GM23248 (cell line): ENCODE measurements around the gene TNFSF13. TPM values are rescaled to one million over a fixed set of nuclear protein-coding genes. Genes with fewer than 3 reads are reported as not detected.

Source experiments
- DNase-seq: peaks from one replicate; pipeline ENCODE4 v3.0.0-alpha.2; 2015
- H2AFZ ChIP-seq: fragments of 200-600 bp; sonication (generic); 2 replicates; pipeline ENCODE4 v1.6.1; 2016; ENCODE audit warnings: antibody characterized with exemption
- H3F3A ChIP-seq: fragments of 200-600 bp; sonication (generic); 2 replicates; pipeline ENCODE4 v1.6.1; 2016; ENCODE audit warnings: mild to moderate bottlenecking, antibody characterized with exemption, mixed run types; ENCODE audit not compliant: insufficient read depth
- H3K27ac ChIP-seq: fragments of 200-600 bp; sonication (generic); 2 replicates; pipeline ENCODE4 v1.5.1; 2016; ENCODE audit warnings: mild to moderate bottlenecking
- H3K27me3 ChIP-seq: fragments of 200-600 bp; sonication (generic); replicated peaks from 2 replicates; pipeline ENCODE4 v1.6.1; 2016; ENCODE audit warnings: mild to moderate bottlenecking; ENCODE audit not compliant: insufficient read depth
- H3K36me3 ChIP-seq: fragments of 200-600 bp; sonication (generic); 2 replicates; pipeline ENCODE4 v1.6.1; 2016; ENCODE audit warnings: low read depth, mild to moderate bottlenecking
- H3K4me1 ChIP-seq: fragments of 200-600 bp; sonication (generic); 2 replicates; pipeline ENCODE4 v1.6.1; 2016; ENCODE audit warnings: mild to moderate bottlenecking; ENCODE audit not compliant: insufficient read depth
- H3K4me2 ChIP-seq: fragments of 200-600 bp; sonication (generic); one replicate; pipeline ENCODE4 v1.6.1; 2016; ENCODE audit warnings: mild to moderate bottlenecking; ENCODE audit not compliant: unreplicated experiment
- H3K4me3 ChIP-seq: fragments of 200-600 bp; sonication (generic); 2 replicates; pipeline ENCODE4 v1.5.1; 2016; ENCODE audit warnings: mild to moderate bottlenecking
- H3K79me2 ChIP-seq: fragments of 200-600 bp; sonication (generic); 2 replicates; pipeline ENCODE4 v1.6.1; 2016; ENCODE audit warnings: mild to moderate bottlenecking; ENCODE audit not compliant: insufficient read depth
- H3K9ac ChIP-seq: fragments of 200-600 bp; sonication (generic); 2 replicates; pipeline ENCODE4 v1.6.1; 2016; ENCODE audit warnings: mild to moderate bottlenecking
- H3K9me2 ChIP-seq: fragments of 200-600 bp; sonication (generic); 2 replicates; pipeline ENCODE4 v1.6.1; 2016; ENCODE audit warnings: mixed run types, mild to moderate bottlenecking, moderate library complexity; ENCODE audit not compliant: insufficient read depth
- H3K9me3 ChIP-seq: fragments of 200-600 bp; sonication (generic); one replicate; pipeline ENCODE4 v1.6.1; 2017; ENCODE audit warnings: low read depth
- H4K20me1 ChIP-seq: fragments of 200-600 bp; sonication (generic); 2 replicates; pipeline ENCODE4 v1.6.0; 2016; ENCODE audit not compliant: insufficient read depth
- EZH2 ChIP-seq: fragments of 200-600 bp; sonication (generic); IDR thresholded peaks from 2 replicates; pipeline ENCODE4 v1.6.1; 2018; ENCODE audit warnings: antibody characterized with exemption, mild to moderate bottlenecking; ENCODE audit not compliant: insufficient read depth, poor library complexity, severe bottlenecking
- EZH2phosphoT487 ChIP-seq: fragments of 200-600 bp; sonication (generic); IDR thresholded peaks from 2 replicates; pipeline ENCODE4 v1.6.1; 2018; ENCODE audit warnings: antibody characterized with exemption, moderate library complexity, mild to moderate bottlenecking, low read depth; ENCODE audit not compliant: insufficient read depth
- WGBS, 2 experiments: methylation state at CpG; one replicate each; pipeline ENCODE4 v1.1.6; 2015 to 2017; ENCODE audit warnings: low lambda C conversion rate in 2 of 2, low coverage in 1 of 2; ENCODE audit errors: missing lambda C conversion rate in 2 of 2; 5-methylcytosine and 5-hydroxymethylcytosine counted together
- in situ Hi-C: fragments of 300-500 bp; cut with MboI; formaldehyde crosslinking; loops from 2 replicates; pipeline ENCODE4 v1.15.0; 2020
- polyA plus RNA-seq: library from polyadenylated mRNA; unstranded; fragments of >200 nt; fragmentation: Nextera tagmentation; extraction: Ambion mirVana; gene quantifications from 2 replicates; pipeline ENCODE4 v1.2.1, GENCODE V29; 2016
- total RNA-seq: library from RNA; depleted of rRNA; stranded (reverse); fragments of >200 nt; shearing (Covaris generic); gene quantifications from 2 replicates; pipeline ENCODE4 v1.2.3, GENCODE V29; 2014

TNFSF13 gene
- total and polyA plus RNA-seq, 2 experiments from 2014 or later: 1.4 TPM; not detected in 1

GRCh38 chr17:7549401-7550055 is 9.0 kb upstream of the TNFSF13 start:
- in situ Hi-C loops: no loop called here

DNA sequence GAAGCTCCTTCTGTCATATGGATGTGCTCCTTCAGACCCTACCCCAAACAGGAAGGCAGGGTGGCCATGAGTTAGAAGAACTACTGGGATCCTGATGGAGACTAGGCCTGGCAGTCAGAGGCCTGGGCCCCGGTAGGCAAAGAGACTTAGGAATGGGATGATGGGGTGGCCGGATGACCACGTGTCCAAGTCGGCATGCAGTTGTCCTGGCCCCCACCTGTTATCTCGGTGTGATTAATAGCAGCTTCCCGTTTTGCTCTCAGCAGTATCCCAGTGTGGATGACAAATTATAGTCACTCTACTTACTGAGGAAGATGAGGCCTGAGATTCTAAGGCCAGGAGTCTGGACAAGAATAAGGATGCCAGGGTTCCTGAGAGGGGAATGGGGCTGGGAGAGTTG is 8.2 kb upstream of the TNFSF13 start:
- Histone ChIP-seq H3F3A (0 out of 2 replicates have a peak, but pooled peaks cover 5% of the 10 kb centered on the region), H3K79me2 (no peaks in the 10 kb centered on the region), H3K27ac (no peak overlapping the region), H4K20me1 (no peaks in the 10 kb centered on the region), H3K27me3 (no peaks in the 10 kb centered on the region), H3K4me3 (no peak overlapping the region), H3K4me2 (no peak overlapping the region), H3K36me3 (no peaks in the 10 kb centered on the region), H3K9ac (no peak overlapping the region), H3K9me3 (no peaks in the 10 kb centered on the region), H2AFZ (no peak overlapping the region), H3K4me1 (no peaks in the 10 kb centered on the region), H3K9me2 (no peaks in the 10 kb centered on the region)
- 66 to 80% methylated on average over 6 of the region's 6 CpGs for WGBS, 2 experiments
- TF ChIP-seq EZH2 (no peak), EZH2phosphoT487 (no peak)
- in situ Hi-C loops: no loop called here
- DNase-seq: no peak

More at GRCh38 chr17:7549401-7550055, 9.0 kb upstream of the TNFSF13 start:
- DNase-seq: peak; percentile 52
- H3K27ac ChIP-seq: no peak overlapping the region
- H3K4me3 ChIP-seq: peak overlapping the region; percentile 79
- H3K4me1 ChIP-seq: no peaks in the 10 kb centered on the region
- no peaks in the 10 kb centered on the region for H3K79me2 ChIP-seq
- no peak for TF ChIP-seq EZH2
- no peak for TF ChIP-seq EZH2phosphoT487
- peak overlapping the region; percentile 76 for H3K4me2 ChIP-seq
- no peaks in the 10 kb centered on the region for H3K36me3 ChIP-seq
- 0 out of 2 replicates have a peak, but pooled peaks cover 5% of the 10 kb centered on the region for H3F3A ChIP-seq
- H3K9me3 ChIP-seq: no peaks in the 10 kb centered on the region
- H4K20me1 ChIP-seq: no peaks in the 10 kb centered on the region
- 25 to 26% methylated on average over 20 of the region's 20 CpGs for WGBS, 2 experiments
- H2AFZ ChIP-seq: peak overlapping the region; percentile 87
- H3K9ac ChIP-seq: peak overlapping the region; percentile 81
- H3K9me2 ChIP-seq: no peaks in the 10 kb centered on the region
- H3K27me3 ChIP-seq: no peaks in the 10 kb centered on the region

- no peak for TF ChIP-seq EZH2phosphoT487
- no peak for TF ChIP-seq EZH2
- 89 to 91% methylated on average over 4 of the region's 4 CpGs for WGBS, 2 experiments
- Histone ChIP-seq H3K27me3 (no peaks in the 10 kb centered on the region), H3K9me2 (no peaks in the 10 kb centered on the region), H3K79me2 (no peaks in the 10 kb centered on the region), H4K20me1 (no peaks in the 10 kb centered on the region), H3K9me3 (no peaks in the 10 kb centered on the region), H3F3A (0 out of 2 replicates have a peak, but pooled peaks cover 5% of the 10 kb centered on the region), H3K36me3 (no peaks in the 10 kb centered on the region), H3K4me2 (no peak overlapping the region), H3K4me3 (no peak overlapping the region), H3K4me1 (no peaks in the 10 kb centered on the region), H3K9ac (no peak overlapping the region), H3K27ac (no peak overlapping the region), H2AFZ (no peak overlapping the region)
- in situ Hi-C loops: no loop called here
- no peak for DNase-seq
Measured at GRCh38 chr17:7551396-7551795, 7.2 kb upstream of the TNFSF13 start.

- Histone ChIP-seq H3K4me2 (no peak overlapping the region), H3K9me3 (no peaks in the 10 kb centered on the region), H3K4me1 (no peaks in the 10 kb centered on the region), H3K9me2 (no peaks in the 10 kb centered on the region), H3K36me3 (no peaks in the 10 kb centered on the region), H3K79me2 (no peaks in the 10 kb centered on the region), H3K9ac (no peak overlapping the region), H3K27me3 (no peaks in the 10 kb centered on the region), H3K4me3 (no peak overlapping the region), H3K27ac (no peak overlapping the region), H2AFZ (no peak overlapping the region), H4K20me1 (no peaks in the 10 kb centered on the region), H3F3A (0 out of 2 replicates have a peak, but pooled peaks cover 5% of the 10 kb centered on the region)
- 91 to 92% methylated on average over 6 of the region's 6 CpGs for WGBS, 2 experiments
- TF ChIP-seq EZH2: no peak
- no peak for TF ChIP-seq EZH2phosphoT487
- in situ Hi-C loops: no loop called here
- no peak for DNase-seq
Measured at GRCh38 chr17:7552621-7553051, 5.9 kb upstream of the TNFSF13 start.
